SHP77 treated with DMSO at 0.1 percent for 48 hours (cell line): ENCODE measurements around the gene UBE2S.
"Not testable (repeated sequence)": the region's sequence is repeated elsewhere in the genome, so short reads cannot be mapped to it uniquely, and the experiment has no call there.

Source experiments
- DNase-seq: peaks from one replicate; lab custom pipeline; 2025; lab: John Stamatoyannopoulos, UW

The UBE2S gene

GRCh38 chr19:55407550-55407799 is at the start of gene UBE2S:
Gene UBE2S, minus strand, starts transcription at chr19:55407788. Its CDS starts 199 bp downstream, at chr19:55407589.
- DNase-seq, result not testable (repeated sequence)

GRCh38 chr19:55456347-55456746 is 48.8 kb upstream of the UBE2S start:
- DNase-seq, result no peak

- DNase-seq, result no peak
These were observed 48.1 kb upstream of the UBE2S start for GRCh38 chr19:55455576-55456235.

- DNase-seq, result peak; percentile 20
These were observed 47.2 kb upstream of the UBE2S start for GRCh38 chr19:55454787-55455243.

GRCh38 chr19:55453511-55454260 is 46.1 kb upstream of the UBE2S start:
- DNase-seq, result no peak

GRCh38 chr19:55452749-55453346 is 45.3 kb upstream of the UBE2S start:
- DNase-seq, result peak; percentile 86

GRCh38 chr19:55451965-55452748 is 44.6 kb upstream of the UBE2S start:
- no peak for DNase-seq

GRCh38 chr19:55451163-55451964 is 43.8 kb upstream of the UBE2S start:
- DNase-seq, result no peak

- no peak for DNase-seq
These were observed 41.9 kb upstream of the UBE2S start for GRCh38 chr19:55449469-55449868.

GRCh38 chr19:55448175-55448490 is 40.5 kb upstream of the UBE2S start:
- not testable (repeated sequence) for DNase-seq

- no peak for DNase-seq
These were observed 40.0 kb upstream of the UBE2S start for GRCh38 chr19:55447421-55448174.

GRCh38 chr19:55446060-55446459 is 38.5 kb upstream of the UBE2S start:
- DNase-seq, result no peak

GRCh38 chr19:55444646-55445045 is 37.1 kb upstream of the UBE2S start:
- DNase-seq, result no peak

- DNase-seq, result no peak
These were observed 36.4 kb upstream of the UBE2S start for GRCh38 chr19:55443824-55444480.

GRCh38 chr19:55443045-55443823 is 35.6 kb upstream of the UBE2S start, which contains the start of gene SHISA7:
Gene SHISA7, minus strand, starts transcription at chr19:55443300. Its CDS starts 437 bp downstream, at chr19:55442863.
- DNase-seq, result no peak

- DNase-seq, result no peak
These were observed 34.9 kb upstream of the UBE2S start for GRCh38 chr19:55442372-55442961.

- no peak for DNase-seq
These were observed 34.2 kb upstream of the UBE2S start for GRCh38 chr19:55441692-55442321.

GRCh38 chr19:55441319-55441691 is 33.7 kb upstream of the UBE2S start:
- no peak for DNase-seq
